Naive thymus-derived CD4-positive, alpha-beta T cell (primary cell): Measurements from ENCODE around the gene C3AR1. TPM values are rescaled to one million over a fixed set of nuclear protein-coding genes. Genes with fewer than 3 reads are reported as not detected.
A peak's percentile ranks its signal among the peaks of the same experiment; 100 is the strongest.
"Not testable (repeated sequence)": the region's sequence is repeated elsewhere in the genome, so short reads cannot be mapped to it uniquely, and the experiment has no call there.

Experiments used
- ATAC-seq: fragments of 150-1000 bp; cut with Tn5 transposase; 2 replicates; pipeline ENCODE4 v1.10.0; 2021; ENCODE audit warnings: mild to moderate bottlenecking, moderate library complexity
- CTCF ChIA-PET: fragments of 350-600 bp; sonication (Branson Sonifier 250); formaldehyde crosslinking; loops from one replicate; lab custom pipeline; 2021; ENCODE audit warnings: antibody characterized with exemption; lab: Charles Lee
- POLR2A ChIA-PET: fragments of 350-600 bp; sonication (Branson Sonifier 250); formaldehyde crosslinking; loops from one replicate; lab custom pipeline; 2021; ENCODE audit warnings: antibody characterized with exemption, inconsistent platforms; lab: Charles Lee
- DNase-seq, 9 donors: peaks; one replicate each; pipeline versions ENCODE4 v3.0.0 to v3.0.0-alpha.2; 2020 to 2022; ENCODE audit warnings: mixed read lengths in 1 of 9
- H3K27ac ChIP-seq: one replicate; pipeline ENCODE4 v1.7.0; 2013; ENCODE audit warnings: mild to moderate bottlenecking, low read depth, low read length, moderate library complexity
- H3K27me3 ChIP-seq, 2 donors: one replicate each; pipeline ENCODE4 v1.7.0; 2013; ENCODE audit warnings: low read length in 2 of 2, mild to moderate bottlenecking in 2 of 2, moderate library complexity in 2 of 2; ENCODE audit not compliant: control insufficient read depth in 2 of 2, insufficient read depth in 2 of 2
- H3K36me3 ChIP-seq, 3 experiments: 1 replicate in 2 of 3; 2 replicates in 1 of 3; pipeline ENCODE4 v1.7.0; 2013; ENCODE audit warnings: low read length in 3 of 3, mild to moderate bottlenecking in 3 of 3, moderate library complexity in 1 of 3; ENCODE audit not compliant: insufficient read depth in 3 of 3, control insufficient read depth in 2 of 3
- H3K4me1 ChIP-seq, 2 donors: one replicate each; pipeline ENCODE4 v1.7.0; 2013; ENCODE audit warnings: low read length in 2 of 2, mild to moderate bottlenecking in 2 of 2, moderate library complexity in 1 of 2; ENCODE audit not compliant: control insufficient read depth in 2 of 2, insufficient read depth in 2 of 2
- H3K4me3 ChIP-seq: 2 replicates; pipeline ENCODE4 v1.7.0; 2013; ENCODE audit warnings: mild to moderate bottlenecking, low read length
- H3K9me3 ChIP-seq, 3 experiments: 1 replicate in 2 of 3; 2 replicates in 1 of 3; pipeline ENCODE4 v1.7.0; 2013; ENCODE audit warnings: low read length in 3 of 3; ENCODE audit not compliant: control insufficient read depth in 2 of 3
- H3K27ac Mint-ChIP-seq, 9 donors: one replicate each; pipeline ENCODE4 v1.8.0; 2020 to 2022; ENCODE audit warnings: mixed read lengths in 9 of 9, mild to moderate bottlenecking in 8 of 9, moderate library complexity in 5 of 9, inconsistent platforms in 2 of 9
- H3K27me3 Mint-ChIP-seq, 5 donors: one replicate each; pipeline ENCODE4 v1.8.0; 2021 to 2022; ENCODE audit warnings: mixed read lengths in 5 of 5, mild to moderate bottlenecking in 1 of 5
- H3K36me3 Mint-ChIP-seq, 5 donors: one replicate each; pipeline ENCODE4 v1.8.0; 2020 to 2022; ENCODE audit warnings: mixed read lengths in 5 of 5, mild to moderate bottlenecking in 3 of 5, inconsistent platforms in 1 of 5
- H3K4me1 Mint-ChIP-seq, 7 donors: one replicate each; pipeline ENCODE4 v1.8.0; 2020 to 2022; ENCODE audit warnings: mixed read lengths in 7 of 7, mild to moderate bottlenecking in 3 of 7, inconsistent platforms in 1 of 7
- H3K4me3 Mint-ChIP-seq, 10 donors: one replicate each; pipeline ENCODE4 v1.8.0; 2020 to 2022; ENCODE audit warnings: mild to moderate bottlenecking in 10 of 10, mixed read lengths in 10 of 10, moderate library complexity in 6 of 10, inconsistent platforms in 2 of 10
- H3K9me3 Mint-ChIP-seq, 11 donors: one replicate each; pipeline ENCODE4 v1.8.0; 2020 to 2022; ENCODE audit warnings: mixed read lengths in 11 of 11, mild to moderate bottlenecking in 4 of 11, inconsistent platforms in 1 of 11, moderate library complexity in 1 of 11
- intact Hi-C, 2 donors: fragments of 100-400 bp; cut with micrococcal nuclease; formaldehyde crosslinking; loops; one replicate each; pipeline ENCODE4 v1.15.1; 2023
- polyA plus RNA-seq, 2 donors: library from polyadenylated mRNA; unstranded; fragments of 300-500 nt; fragmentation: Illumina TruSeq; gene quantifications; one replicate each; pipeline ENCODE4 v1.2.3, GENCODE V29; 2021
- total RNA-seq, 6 experiments: library from RNA in 5 of 6; stranded (reverse) in 5 of 6; gene quantifications; 1 replicate in 5 of 6; 2 replicates in 1 of 6; pipeline ENCODE4 v1.2.3 and lab custom pipeline; 2021 to 2026

Gene C3AR1
- total and polyA plus RNA-seq, 7 experiments from 2014 or later: 0.54 to 12.7 (median 2.7) TPM

GRCh38 chr12:8076366-8076765, 10.2 kb upstream of the C3AR1 start:
- no peak overlapping the region for H3K27ac ChIP-seq
- H3K4me1 ChIP-seq: peaks cover 14 to 36% of the 10 kb centered on the region in 2 donors
- no peak overlapping the region for H3K4me3 ChIP-seq
- ChIA-PET CTCF (interaction anchor here (1.0 to 7.8 kb wide), 5 partner anchors 26 to 42 kb away, joined by 3 to 158 read pairs (median 13); no protein-coding TSS in a partner anchor), POLR2A (interaction anchor here (1.3 to 10.0 kb wide), 5 partner anchors 9 to 142 kb away, joined by 3 to 178 read pairs (median 13); partner anchors contain the start of genes C3AR1, FOXJ2 and SLC2A3)
- H3K27me3 Mint-ChIP-seq: peaks cover 0 to 2% (median 0%) of the 10 kb centered on the region in 5 donors
- H3K4me1 Mint-ChIP-seq: peaks cover 11 to 47% (median 29%) of the 10 kb centered on the region in 7 donors
- H3K27ac Mint-ChIP-seq: peak overlapping the region in 2 of 9 donors; percentile 32 to 97
- no peaks in the 10 kb centered on the region for H3K27me3 ChIP-seq
- H3K9me3 ChIP-seq: no peaks in the 10 kb centered on the region
- ATAC-seq (no peak), DNase-seq (no peak)
- H3K36me3 Mint-ChIP-seq: no peaks in the 10 kb centered on the region
- no peaks in the 10 kb centered on the region for H3K36me3 ChIP-seq
- intact Hi-C loops: no loop called here
- no peaks in the 10 kb centered on the region for H3K9me3 Mint-ChIP-seq
- H3K4me3 Mint-ChIP-seq: no peak overlapping the region

GRCh38 chr12:8075935-8076334, 9.8 kb upstream of the C3AR1 start:
- peaks cover 9 to 32% of the 10 kb centered on the region in 2 donors for H3K4me1 ChIP-seq
- peaks cover 11 to 42% (median 29%) of the 10 kb centered on the region in 7 donors for H3K4me1 Mint-ChIP-seq
- intact Hi-C loops: no loop called here
- DNase-seq: no peak
- no peaks in the 10 kb centered on the region for H3K36me3 ChIP-seq
- ChIA-PET POLR2A (interaction anchor here (1.3 to 10.0 kb wide), 4 partner anchors 9 to 49 kb away, joined by 3 to 178 read pairs (median 8); partner anchors contain the start of genes C3AR1 and FOXJ2), CTCF (interaction anchor here (1.2 to 7.8 kb wide), 3 partner anchors 30 to 216 kb away, joined by 4 to 158 read pairs (median 4); no protein-coding TSS in a partner anchor)
- no peak overlapping the region for H3K27ac Mint-ChIP-seq
- H3K4me3 Mint-ChIP-seq: no peak overlapping the region
- no peaks in the 10 kb centered on the region for H3K9me3 Mint-ChIP-seq
- ATAC-seq: no peak
- peaks cover 0 to 2% (median 0%) of the 10 kb centered on the region in 5 donors for H3K27me3 Mint-ChIP-seq
- no peak overlapping the region for H3K27ac ChIP-seq
- no peaks in the 10 kb centered on the region for H3K9me3 ChIP-seq
- H3K27me3 ChIP-seq: no peaks in the 10 kb centered on the region
- no peaks in the 10 kb centered on the region for H3K36me3 Mint-ChIP-seq
- no peak overlapping the region for H3K4me3 ChIP-seq

DNA sequence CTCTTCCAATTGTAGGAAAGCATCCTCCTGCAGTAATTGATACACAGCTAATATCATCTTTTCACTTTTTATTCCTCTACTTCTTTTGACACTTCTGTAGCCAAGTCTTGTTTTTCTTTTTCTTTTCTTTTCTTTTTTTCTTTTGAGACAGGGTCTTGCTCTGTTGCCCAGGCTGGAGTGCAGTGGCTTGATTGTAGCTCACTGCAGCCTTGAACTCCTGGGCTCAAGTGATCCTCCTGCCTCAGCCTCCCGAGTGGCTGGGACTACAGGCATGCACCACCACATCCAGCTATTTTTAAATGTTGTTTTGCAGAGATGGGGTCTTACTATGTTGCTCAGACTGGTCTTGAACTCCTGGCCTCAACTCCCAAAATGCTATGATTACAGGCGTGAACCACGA, 5.7 kb upstream of the C3AR1 start:
- H3K4me3 ChIP-seq, DNase-seq, H3K36me3 Mint-ChIP-seq, H3K4me1 Mint-ChIP-seq, intact Hi-C loops, H3K4me3 Mint-ChIP-seq, H3K4me1 ChIP-seq, H3K9me3 Mint-ChIP-seq, H3K27me3 Mint-ChIP-seq, ATAC-seq, H3K27me3 ChIP-seq, POLR2A ChIA-PET, H3K27ac ChIP-seq, H3K9me3 ChIP-seq, H3K36me3 ChIP-seq: not testable (repeated sequence)
- H3K27ac Mint-ChIP-seq: peak overlapping the region in 2 of 9 donors; percentile 22 to 28
- CTCF ChIA-PET: interaction anchor here (1.2 kb wide), 1 partner anchor 26 kb away, joined by 4 read pairs; no protein-coding TSS in a partner anchor

DNA sequence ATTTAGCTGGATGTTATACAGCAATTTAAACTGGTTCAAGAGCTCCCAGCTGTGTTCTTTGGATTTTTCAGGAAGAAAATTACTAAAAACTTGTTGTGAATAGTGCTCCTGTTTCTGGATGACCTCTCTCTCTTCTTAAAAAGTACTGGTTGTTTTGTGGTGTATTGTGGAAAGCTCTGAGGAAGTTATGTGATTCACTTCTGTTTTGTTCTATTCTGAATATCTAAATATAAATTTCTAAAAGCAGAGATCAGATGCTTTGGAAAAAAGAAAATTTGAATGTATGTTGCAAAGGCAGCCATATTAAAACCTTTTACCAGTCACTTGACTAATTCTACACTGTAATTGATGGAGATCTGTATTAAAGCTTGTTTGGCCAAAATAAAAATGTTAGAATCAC, 3.4 kb upstream of the C3AR1 start:
- ChIA-PET CTCF (interaction anchor here (1.0 kb wide), 1 partner anchor 8 kb away, joined by 5 read pairs; no protein-coding TSS in a partner anchor), POLR2A (interaction anchor here (0.7 to 1.4 kb wide), 5 partner anchors 8 to 42 kb away, joined by 3 to 4 read pairs (median 3); no protein-coding TSS in a partner anchor)
- Histone ChIP-seq H3K4me3 (no peak overlapping the region), H3K27ac (no peak overlapping the region), H3K9me3 (no peaks in the 10 kb centered on the region), H3K36me3 (no peaks in the 10 kb centered on the region), H3K4me1 (peaks cover 12 to 17% of the 10 kb centered on the region in 2 donors), H3K27me3 (no peaks in the 10 kb centered on the region)
- Mint-ChIP-seq H3K4me1 (peaks cover 17 to 29% (median 22%) of the 10 kb centered on the region in 7 donors), H3K4me3 (no peak overlapping the region), H3K27ac (peak overlapping the region in 2 of 9 donors; percentile 26 to 63), H3K9me3 (peaks cover 0 to 2% (median 0%) of the 10 kb centered on the region in 11 donors), H3K27me3 (peaks cover 0 to 1% (median 0%) of the 10 kb centered on the region in 5 donors), H3K36me3 (peaks cover 0 to 2% (median 0%) of the 10 kb centered on the region in 5 donors)
- DNase-seq (no peak), ATAC-seq (no peak)
- intact Hi-C loops: no loop called here

DNA sequence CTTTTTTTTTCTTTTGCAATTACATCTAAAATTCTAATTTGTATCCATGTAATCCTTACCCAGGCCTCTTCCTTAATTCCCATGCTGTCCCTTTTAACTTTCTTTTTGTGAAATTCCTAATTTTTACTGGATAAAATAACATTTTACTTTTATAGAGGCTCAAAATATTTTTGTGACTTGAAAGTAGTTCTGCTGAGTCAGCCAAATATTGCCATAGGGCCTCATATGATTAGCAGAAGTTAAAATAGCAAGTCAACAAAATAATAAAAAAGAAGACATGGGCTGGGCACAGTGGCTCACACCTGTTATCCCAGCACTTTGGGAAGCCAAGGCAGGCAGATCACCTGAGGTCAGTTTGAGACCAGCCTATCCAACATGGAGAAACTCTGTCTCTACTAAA, 2.0 kb downstream of the C3AR1 start:
- peak overlapping the region in 2 of 10 donors; percentile 10 to 26 for H3K4me3 Mint-ChIP-seq
- Histone ChIP-seq H3K4me1 (peaks cover 12 to 17% of the 10 kb centered on the region in 2 donors), H3K36me3 (no peaks in the 10 kb centered on the region), H3K27ac (no peak overlapping the region), H3K9me3 (no peaks in the 10 kb centered on the region), H3K27me3 (no peaks in the 10 kb centered on the region), H3K4me3 (no peak overlapping the region)
- peaks cover 0 to 10% (median 0%) of the 10 kb centered on the region in 5 donors for H3K36me3 Mint-ChIP-seq
- ChIA-PET POLR2A (interaction anchor here (0.8 to 1.0 kb wide), 2 partner anchors 18 to 37 kb away, joined by 4 to 7 read pairs; no protein-coding TSS in a partner anchor), CTCF (no interaction called here)
- DNase-seq (no peak), ATAC-seq (no peak)
- intact Hi-C loops: no loop called here
- H3K27ac Mint-ChIP-seq: peak overlapping the region in 3 of 9 donors; percentile 30 to 90 (median 89)
- no peaks in the 10 kb centered on the region for H3K27me3 Mint-ChIP-seq
- H3K4me1 Mint-ChIP-seq: peaks cover 17 to 29% (median 26%) of the 10 kb centered on the region in 7 donors
- H3K9me3 Mint-ChIP-seq: peaks cover 0 to 2% (median 0%) of the 10 kb centered on the region in 11 donors

GRCh38 chr12:8058506-8058905, 7.7 kb downstream of the C3AR1 start:
- ATAC-seq (no peak), DNase-seq (no peak)
- peaks cover 0 to 17% (median under 1%) of the 10 kb centered on the region in 3 experiments for H3K36me3 ChIP-seq
- H3K4me1 ChIP-seq: no peaks in the 10 kb centered on the region
- no peak overlapping the region for H3K27ac ChIP-seq
- no peak overlapping the region for H3K4me3 Mint-ChIP-seq
- H3K27ac Mint-ChIP-seq: no peak overlapping the region
- intact Hi-C loops: no loop called here
- no peak overlapping the region for H3K4me3 ChIP-seq
- POLR2A ChIA-PET: no interaction called here
- H3K27me3 Mint-ChIP-seq: no peaks in the 10 kb centered on the region
- CTCF ChIA-PET: interaction anchor here (1.5 kb wide), 1 partner anchor 20 kb away, joined by 6 read pairs; no protein-coding TSS in a partner anchor
- no peaks in the 10 kb centered on the region for H3K9me3 Mint-ChIP-seq
- H3K36me3 Mint-ChIP-seq: peaks cover 4 to 26% (median 15%) of the 10 kb centered on the region in 5 donors
- no peaks in the 10 kb centered on the region for H3K27me3 ChIP-seq
- H3K4me1 Mint-ChIP-seq: peaks cover 0 to 14% (median 4%) of the 10 kb centered on the region in 7 donors
- H3K9me3 ChIP-seq: no peaks in the 10 kb centered on the region
